Gastroesophageal sphincter (tissue), 4 donors: ENCODE data around the gene OPN5. TPM values are rescaled to one million over a fixed set of nuclear protein-coding genes. Genes with fewer than 3 reads are reported as not detected.

ENCODE experiments used
- ATAC-seq: fragments of 150-250 bp; one replicate; pipeline ENCODE4 v1.9.1; 2016; ENCODE audit warnings: mild to moderate bottlenecking, moderate library complexity
- H3K27ac ChIP-seq, 4 donors: fragments of 200-600 bp; sonication (generic) in 3 of 4; 1 replicate in 3 of 4; 2 replicates in 1 of 4; pipeline ENCODE4 v1.5.1; 2016 to 2019
- H3K27me3 ChIP-seq: fragments of 200-600 bp; sonication (generic); one replicate; pipeline ENCODE4 v1.5.1; 2019
- H3K36me3 ChIP-seq, 2 donors: fragments of 200-600 bp; sonication (generic); one replicate each; pipeline ENCODE4 v1.5.1; 2019; ENCODE audit warnings: control low read depth in 1 of 2
- H3K4me1 ChIP-seq, 3 donors: fragments of 200-600 bp; sonication (generic); 1 replicate in 2 of 3; 2 replicates in 1 of 3; pipeline ENCODE4 v1.5.1; 2016 to 2019; ENCODE audit warnings: control low read depth in 2 of 3
- H3K4me3 ChIP-seq, 2 donors: fragments of 200-600 bp; sonication (generic); one replicate each; pipeline ENCODE4 v1.5.1; 2019; ENCODE audit warnings: mild to moderate bottlenecking in 1 of 2, moderate library complexity in 1 of 2
- H3K9me3 ChIP-seq, 3 donors: fragments of 200-600 bp; sonication (generic); one replicate each; pipeline ENCODE4 v1.5.1; 2017 to 2019; ENCODE audit warnings: control low read depth in 2 of 3
- EP300 ChIP-seq: sonication (generic); formaldehyde crosslinking; IDR thresholded peaks from one replicate; pipeline ENCODE4 v1.6.1; 2017; ENCODE audit warnings: antibody characterized with exemption, mild to moderate bottlenecking
- POLR2A ChIP-seq, 2 donors: fragments of 450-650 bp; IDR thresholded peaks; one replicate each; pipeline ENCODE4 v1.6.1; 2017; ENCODE audit warnings: antibody characterized with exemption in 2 of 2, mild to moderate bottlenecking in 2 of 2, moderate library complexity in 1 of 2
- POLR2AphosphoS5 ChIP-seq: sonication (generic); formaldehyde crosslinking; IDR thresholded peaks from one replicate; pipeline ENCODE4 v1.6.1; 2017; ENCODE audit warnings: antibody characterized with exemption
- WGBS, 2 donors: methylation state at CpG; one replicate each; pipeline ENCODE4 v1.1.5; 2018; ENCODE audit warnings: low coverage in 1 of 2; 5-methylcytosine and 5-hydroxymethylcytosine counted together
- total RNA-seq, 4 donors: library from RNA; depleted of rRNA; stranded (reverse); fragments of >200 nt; gene quantifications; one replicate each; pipeline ENCODE4 v1.1.0, GENCODE V29; 2016
- TF ChIP-seq, protein P1 (sequence below), 4 experiments: fragments of 200-600 bp in 2 of 4; fragments of 450-650 bp in 2 of 4; sonication (generic) in 1 of 4; IDR thresholded peaks; one replicate each; pipeline ENCODE4 v1.5.1; 2017 to 2019; ENCODE audit warnings: antibody characterized with exemption in 4 of 4, mild to moderate bottlenecking in 2 of 4, moderate library complexity in 2 of 4

The OPN5 gene
- total RNA-seq, 4 donors from 2014 or later: 0.08 TPM; not detected in 3

DNA sequence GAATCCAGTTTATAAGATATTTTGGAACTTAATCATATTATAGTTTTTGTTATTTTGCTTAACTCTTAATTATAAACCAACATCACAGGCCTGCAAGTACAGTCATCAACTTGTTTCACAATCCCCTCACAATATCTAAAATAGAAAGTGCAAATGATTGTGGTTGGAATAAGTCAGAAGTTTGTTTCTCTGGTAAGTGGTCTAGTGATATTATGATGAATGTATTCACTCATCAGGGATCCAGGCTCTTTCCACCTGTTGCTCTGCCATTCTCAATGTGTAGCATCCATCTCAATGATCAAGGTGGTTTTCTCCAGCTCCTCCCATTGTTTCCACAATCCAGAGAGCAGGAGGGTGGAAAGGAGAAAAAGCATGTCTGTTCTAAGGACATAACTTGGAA lies 54.2 kb downstream of the OPN5 start:
- no peak overlapping the region for H3K4me3 ChIP-seq
- no peaks in the 10 kb centered on the region for H3K36me3 ChIP-seq
- H3K4me1 ChIP-seq: no peaks in the 10 kb centered on the region
- no peak overlapping the region for H3K27ac ChIP-seq
- H3K27me3 ChIP-seq: no peaks in the 10 kb centered on the region
- no peaks in the 10 kb centered on the region for H3K9me3 ChIP-seq
- no peak for ATAC-seq
- TF ChIP-seq POLR2A (IDR thresholded peaks at IDR 0.05) (no peak), POLR2AphosphoS5 (no peak), EP300 (no peak)

DNA sequence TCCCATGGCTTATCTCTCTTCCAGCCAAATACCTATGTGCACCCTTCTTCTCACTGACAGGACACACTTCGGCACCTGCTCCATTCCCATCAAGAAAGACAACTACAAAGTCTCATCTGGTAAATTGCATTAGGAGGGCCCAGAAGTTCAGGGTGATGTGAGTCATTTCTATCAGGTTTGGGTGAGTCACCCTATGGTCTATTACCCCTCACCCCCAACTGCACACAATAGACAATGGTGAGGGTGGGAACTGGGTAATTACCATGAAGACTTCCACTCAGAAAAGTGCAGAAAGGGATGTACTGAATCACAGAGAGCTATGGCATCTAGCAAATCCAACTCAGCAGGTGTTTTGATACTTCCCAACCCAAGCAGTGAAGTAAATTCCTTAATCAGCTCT lies 54.8 kb downstream of the OPN5 start:
- Histone ChIP-seq H3K4me3 (no peak overlapping the region), H3K27me3 (no peaks in the 10 kb centered on the region), H3K9me3 (no peaks in the 10 kb centered on the region), H3K4me1 (no peaks in the 10 kb centered on the region), H3K27ac (no peak overlapping the region), H3K36me3 (no peaks in the 10 kb centered on the region)
- ATAC-seq: no peak
- TF ChIP-seq EP300 (no peak), POLR2AphosphoS5 (no peak), POLR2A (IDR thresholded peaks at IDR 0.05) (no peak)
- TF ChIP-seq, protein P1, sequence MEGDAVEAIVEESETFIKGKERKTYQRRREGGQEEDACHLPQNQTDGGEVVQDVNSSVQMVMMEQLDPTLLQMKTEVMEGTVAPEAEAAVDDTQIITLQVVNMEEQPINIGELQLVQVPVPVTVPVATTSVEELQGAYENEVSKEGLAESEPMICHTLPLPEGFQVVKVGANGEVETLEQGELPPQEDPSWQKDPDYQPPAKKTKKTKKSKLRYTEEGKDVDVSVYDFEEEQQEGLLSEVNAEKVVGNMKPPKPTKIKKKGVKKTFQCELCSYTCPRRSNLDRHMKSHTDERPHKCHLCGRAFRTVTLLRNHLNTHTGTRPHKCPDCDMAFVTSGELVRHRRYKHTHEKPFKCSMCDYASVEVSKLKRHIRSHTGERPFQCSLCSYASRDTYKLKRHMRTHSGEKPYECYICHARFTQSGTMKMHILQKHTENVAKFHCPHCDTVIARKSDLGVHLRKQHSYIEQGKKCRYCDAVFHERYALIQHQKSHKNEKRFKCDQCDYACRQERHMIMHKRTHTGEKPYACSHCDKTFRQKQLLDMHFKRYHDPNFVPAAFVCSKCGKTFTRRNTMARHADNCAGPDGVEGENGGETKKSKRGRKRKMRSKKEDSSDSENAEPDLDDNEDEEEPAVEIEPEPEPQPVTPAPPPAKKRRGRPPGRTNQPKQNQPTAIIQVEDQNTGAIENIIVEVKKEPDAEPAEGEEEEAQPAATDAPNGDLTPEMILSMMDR (IDR thresholded peaks at IDR 0.05): no peak
- WGBS, 2 donors: 75% methylated on average over 1 of the region's 1 CpG; no CpG with 5 or more reads in 1 of the 2 donors

DNA sequence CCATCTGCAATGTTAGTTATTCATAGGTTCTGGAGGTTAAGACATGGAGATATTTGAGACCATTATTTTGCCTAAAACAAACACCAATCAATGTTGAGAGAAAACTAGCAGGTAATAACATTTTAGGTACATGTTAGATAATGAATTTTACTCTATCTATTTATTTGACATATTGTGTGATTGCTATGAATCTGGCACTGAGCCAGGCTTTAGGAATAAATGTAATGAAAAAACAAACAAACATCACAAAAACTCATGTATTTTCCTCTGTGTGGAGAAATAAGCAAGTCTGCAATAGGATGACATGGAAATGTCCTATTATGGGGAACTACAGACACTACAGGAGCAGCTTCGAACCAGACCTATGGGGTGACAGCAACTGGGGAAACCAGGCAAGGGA lies 57.8 kb downstream of the OPN5 start:
- Histone ChIP-seq H3K4me1 (no peaks in the 10 kb centered on the region), H3K27me3 (no peaks in the 10 kb centered on the region), H3K27ac (no peak overlapping the region), H3K9me3 (peaks cover 0 to 5% (median 0%) of the 10 kb centered on the region in 3 donors), H3K4me3 (no peak overlapping the region), H3K36me3 (no peaks in the 10 kb centered on the region)
- WGBS, 2 donors: 87 to 89% methylated on average over 1 of the region's 1 CpG
- TF ChIP-seq POLR2A (IDR thresholded peaks at IDR 0.05) (no peak), POLR2AphosphoS5 (no peak), EP300 (no peak)
- TF ChIP-seq, protein P1 (IDR thresholded peaks at IDR 0.05): no peak
- no peak for ATAC-seq

DNA sequence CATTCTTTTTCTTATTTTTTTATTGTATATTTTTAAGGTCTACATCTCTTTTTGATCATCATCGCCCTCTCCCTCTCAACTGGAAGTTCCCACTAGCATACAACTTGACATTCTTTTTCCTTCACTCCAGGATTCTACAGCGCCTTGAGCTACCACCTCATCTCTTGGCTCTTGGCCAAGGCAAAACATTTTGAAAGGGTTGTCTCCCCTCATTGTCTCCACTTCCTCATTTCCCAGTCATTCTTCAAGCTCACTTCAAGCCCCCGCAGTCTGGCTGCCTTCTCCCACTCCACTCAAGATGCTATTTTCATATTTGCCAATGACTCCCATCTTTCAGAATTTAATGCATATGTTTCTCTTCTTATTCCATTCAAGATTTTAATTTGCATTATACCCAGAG lies 63.0 kb downstream of the OPN5 start:
- ATAC-seq: no peak
- 63 to 85% methylated on average over 2 to 3 of the region's 3 CpGs for WGBS, 2 donors
- no peaks in the 10 kb centered on the region for H3K36me3 ChIP-seq

DNA sequence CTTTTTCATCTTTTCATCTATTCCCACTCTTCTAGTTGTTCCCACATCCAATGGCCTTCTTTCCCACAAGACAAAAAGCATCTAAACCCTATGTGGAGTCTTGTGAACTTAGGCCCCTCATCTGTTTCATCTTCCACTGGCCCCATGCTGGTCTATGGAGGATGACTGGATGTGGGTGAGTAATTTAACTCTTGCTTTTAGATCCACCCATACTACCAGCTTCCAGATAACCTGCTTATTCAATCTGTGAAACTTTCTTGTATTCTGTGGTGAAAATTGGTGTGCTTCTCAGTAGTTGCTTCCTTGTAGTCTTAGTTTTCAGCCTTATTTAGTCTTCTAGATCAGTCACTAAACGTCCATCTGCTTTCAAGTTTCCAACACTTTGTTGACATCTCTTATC lies 64.9 kb downstream of the OPN5 start:
- no peaks in the 10 kb centered on the region for H3K27me3 ChIP-seq
- H3K4me1 ChIP-seq: no peaks in the 10 kb centered on the region
- peaks cover 0 to 5% (median 0%) of the 10 kb centered on the region in 3 donors for H3K9me3 ChIP-seq
- no peaks in the 10 kb centered on the region for H3K36me3 ChIP-seq
- H3K4me3 ChIP-seq: no peak overlapping the region
- no peak overlapping the region for H3K27ac ChIP-seq
- no peak for ATAC-seq
- TF ChIP-seq EP300: no peak
- TF ChIP-seq, protein P1 (IDR thresholded peaks at IDR 0.05): no peak
- no peak for TF ChIP-seq POLR2A (IDR thresholded peaks at IDR 0.05)
- TF ChIP-seq POLR2AphosphoS5: no peak
- WGBS, 2 donors: 50 to 75% methylated on average over 1 of the region's 1 CpG

More for the DNA sequence above, 63.0 kb downstream of the OPN5 start:
- TF ChIP-seq, protein P1 (IDR thresholded peaks at IDR 0.05): no peak
- TF ChIP-seq POLR2A (IDR thresholded peaks at IDR 0.05) (no peak), EP300 (no peak), POLR2AphosphoS5 (no peak)
- Histone ChIP-seq H3K27ac (no peak overlapping the region), H3K27me3 (no peaks in the 10 kb centered on the region), H3K4me3 (no peak overlapping the region), H3K4me1 (no peaks in the 10 kb centered on the region), H3K9me3 (peaks cover 0 to 5% (median 0%) of the 10 kb centered on the region in 3 donors)
